Measurements from ENCODE around the gene DUSP9.
"Not testable (repeated sequence)": the region's sequence is repeated elsewhere in the genome, so short reads cannot be mapped to it uniquely, and the experiment has no call there.

DNA sequence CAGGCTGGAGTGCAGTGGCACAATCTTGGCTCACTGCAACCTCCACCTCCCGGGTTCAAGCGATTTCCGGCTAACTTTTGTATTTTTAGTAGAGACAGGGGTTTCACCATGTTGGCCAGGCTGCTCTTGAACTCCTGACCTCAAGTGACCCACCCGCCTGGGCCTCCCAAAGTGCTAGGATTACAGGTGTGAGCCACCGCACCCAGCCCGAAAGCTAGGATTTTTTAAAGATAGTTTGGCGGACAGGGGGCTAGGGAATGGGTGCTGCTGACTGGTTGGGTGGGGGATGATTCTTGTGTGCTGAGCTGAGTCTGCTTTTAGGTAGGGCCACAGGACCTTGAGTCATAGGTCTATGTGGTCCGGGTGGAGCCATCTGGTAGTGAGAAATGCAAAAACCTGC lies 36.5 kb downstream of the DUSP9 start:
- TF ChIP-seq, protein P1, sequence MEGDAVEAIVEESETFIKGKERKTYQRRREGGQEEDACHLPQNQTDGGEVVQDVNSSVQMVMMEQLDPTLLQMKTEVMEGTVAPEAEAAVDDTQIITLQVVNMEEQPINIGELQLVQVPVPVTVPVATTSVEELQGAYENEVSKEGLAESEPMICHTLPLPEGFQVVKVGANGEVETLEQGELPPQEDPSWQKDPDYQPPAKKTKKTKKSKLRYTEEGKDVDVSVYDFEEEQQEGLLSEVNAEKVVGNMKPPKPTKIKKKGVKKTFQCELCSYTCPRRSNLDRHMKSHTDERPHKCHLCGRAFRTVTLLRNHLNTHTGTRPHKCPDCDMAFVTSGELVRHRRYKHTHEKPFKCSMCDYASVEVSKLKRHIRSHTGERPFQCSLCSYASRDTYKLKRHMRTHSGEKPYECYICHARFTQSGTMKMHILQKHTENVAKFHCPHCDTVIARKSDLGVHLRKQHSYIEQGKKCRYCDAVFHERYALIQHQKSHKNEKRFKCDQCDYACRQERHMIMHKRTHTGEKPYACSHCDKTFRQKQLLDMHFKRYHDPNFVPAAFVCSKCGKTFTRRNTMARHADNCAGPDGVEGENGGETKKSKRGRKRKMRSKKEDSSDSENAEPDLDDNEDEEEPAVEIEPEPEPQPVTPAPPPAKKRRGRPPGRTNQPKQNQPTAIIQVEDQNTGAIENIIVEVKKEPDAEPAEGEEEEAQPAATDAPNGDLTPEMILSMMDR (IDR thresholded peaks at IDR 0.05): not testable (repeated sequence)
- not testable (repeated sequence) for TF ChIP-seq POLR2A (IDR thresholded peaks at IDR 0.05)

Data from thyroid gland (tissue), 4 donors.